Lower lobe of right lung (tissue), 2 donors: Measurements from ENCODE around the gene NYAP1. TPM values are rescaled to one million over a fixed set of nuclear protein-coding genes. Genes with fewer than 3 reads are reported as not detected.

ENCODE experiments used
- ATAC-seq, 2 donors: fragments of 200-7000 bp; cut with Tn5 transposase; one replicate each; pipeline ENCODE4 v1.9.1; 2020 to 2022; ENCODE audit warnings: mild to moderate bottlenecking in 2 of 2, moderate library complexity in 2 of 2
- DNase-seq: peaks from one replicate; pipeline ENCODE4 v3.0.0-alpha.2; 2020
- H3K27ac ChIP-seq: fragments of 200-600 bp; one replicate; pipeline ENCODE4 v1.8.0; 2022
- H3K27me3 ChIP-seq: fragments of 200-600 bp; one replicate; pipeline ENCODE4 v1.8.0; 2022; ENCODE audit warnings: low read depth
- H3K36me3 ChIP-seq: fragments of 200-600 bp; one replicate; pipeline ENCODE4 v1.8.0; 2022; ENCODE audit warnings: mild to moderate bottlenecking
- H3K4me1 ChIP-seq: fragments of 200-600 bp; one replicate; pipeline ENCODE4 v1.8.0; 2022
- H3K4me3 ChIP-seq: fragments of 200-600 bp; one replicate; pipeline ENCODE4 v1.8.0; 2022; ENCODE audit warnings: mild to moderate bottlenecking
- H3K9me3 ChIP-seq: fragments of 200-600 bp; one replicate; pipeline ENCODE4 v1.8.0; 2022
- CTCF ChIP-seq: fragments of 200-600 bp; IDR thresholded peaks from one replicate; pipeline ENCODE4 v1.8.0; 2022; ENCODE audit warnings: antibody characterized with exemption, mild to moderate bottlenecking
- intact Hi-C: fragments of 100-400 bp; cut with DNase I; formaldehyde crosslinking; loops from one replicate; pipeline ENCODE4 v1.11.0; 2022
- total RNA-seq: library from RNA; stranded (reverse); fragmentation: NEBNext Ultra II Directional; extraction: Animal tissue kit (Norgen Biotek cat#: 25700); gene quantifications from one replicate; pipeline ENCODE4 v1.2.1, GENCODE V29; 2021
- donor health status: DM: no; HTN: yes; CAD: no; lungs with severe emphysema.

Gene NYAP1
- total RNA-seq, 1 donor from 2014 or later: 1.1 TPM

GRCh38 chr7:100455206-100455605 lies 28.5 kb upstream of the NYAP1 start:
- no peak for TF ChIP-seq CTCF
- DNase-seq: no peak
- H3K4me3 ChIP-seq: no peak overlapping the region
- H3K36me3 ChIP-seq: peaks cover 2% of the 10 kb centered on the region
- no peaks in the 10 kb centered on the region for H3K9me3 ChIP-seq
- ATAC-seq: no peak
- no peaks in the 10 kb centered on the region for H3K27me3 ChIP-seq
- no peaks in the 10 kb centered on the region for H3K4me1 ChIP-seq
- no peak overlapping the region for H3K27ac ChIP-seq
- intact Hi-C loops: no loop called here

GRCh38 chr7:100456562-100456961 lies 27.2 kb upstream of the NYAP1 start:
- no peaks in the 10 kb centered on the region for H3K4me1 ChIP-seq
- intact Hi-C loops: no loop called here
- H3K27me3 ChIP-seq: no peaks in the 10 kb centered on the region
- H3K27ac ChIP-seq: no peak overlapping the region
- peaks cover 5% of the 10 kb centered on the region for H3K36me3 ChIP-seq
- no peak for TF ChIP-seq CTCF
- no peak overlapping the region for H3K4me3 ChIP-seq
- H3K9me3 ChIP-seq: no peaks in the 10 kb centered on the region
- ATAC-seq (no peak), DNase-seq (no peak)

GRCh38 chr7:100457033-100457432 lies 26.7 kb upstream of the NYAP1 start:
- peaks cover 6% of the 10 kb centered on the region for H3K36me3 ChIP-seq
- intact Hi-C loops: no loop called here
- H3K4me1 ChIP-seq: no peaks in the 10 kb centered on the region
- DNase-seq (no peak), ATAC-seq (no peak)
- no peaks in the 10 kb centered on the region for H3K9me3 ChIP-seq
- TF ChIP-seq CTCF: no peak
- no peak overlapping the region for H3K27ac ChIP-seq
- no peak overlapping the region for H3K4me3 ChIP-seq
- no peaks in the 10 kb centered on the region for H3K27me3 ChIP-seq

- intact Hi-C loops: no loop called here
Measured at GRCh38 chr7:100464210-100464660, 19.5 kb upstream of the NYAP1 start, which contains the start of gene SPACDR. Gene SPACDR (minus strand): TSS chr7:100464260. CDS start chr7:100464025, 235 bp downstream.

GRCh38 chr7:100464791-100465190 lies 18.9 kb upstream of the NYAP1 start:
- H3K27ac ChIP-seq: no peak overlapping the region
- H3K4me1 ChIP-seq: peaks cover 23% of the 10 kb centered on the region
- no peak for TF ChIP-seq CTCF
- H3K36me3 ChIP-seq: peaks cover 36% of the 10 kb centered on the region
- H3K27me3 ChIP-seq: no peaks in the 10 kb centered on the region
- ATAC-seq: no peak
- H3K9me3 ChIP-seq: no peaks in the 10 kb centered on the region
- DNase-seq: no peak
- no peak overlapping the region for H3K4me3 ChIP-seq
- intact Hi-C loops: no loop called here

More at GRCh38 chr7:100464210-100464660, 19.5 kb upstream of the NYAP1 start, which contains the start of gene SPACDR:
- H3K4me1 ChIP-seq: peaks cover 19% of the 10 kb centered on the region
- H3K27ac ChIP-seq: no peak within 1 kb of the TSS
- no peak for DNase-seq
- H3K4me3 ChIP-seq: no peak within 1 kb of the TSS
- ATAC-seq: no peak
- H3K27me3 ChIP-seq: no peaks in the 10 kb centered on the region
- H3K36me3 ChIP-seq: peaks cover 36% of the 10 kb centered on the region
- no peaks in the 10 kb centered on the region for H3K9me3 ChIP-seq
- TF ChIP-seq CTCF: no peak
